DND-41 (cell line): ENCODE measurements around the gene ZNF629.

Source experiments
- ATAC-seq: fragments of 200-7000 bp; cut with Tn5 transposase; 3 replicates; pipeline ENCODE4 v1.9.1; 2021; ENCODE audit warnings: low read depth; ENCODE audit not compliant: insufficient read depth
- DNase-seq: peaks from one replicate; pipeline ENCODE4 v3.0.0-alpha.2; 2020
- H2AFZ ChIP-seq: 2 replicates; pipeline ENCODE4 v1.6.0; 2012; ENCODE audit warnings: low read depth, low read length
- H3K27ac ChIP-seq: 2 replicates; pipeline ENCODE4 v1.5.1; 2012; ENCODE audit warnings: low read length, inconsistent platforms
- H3K27me3 ChIP-seq: fragments of 200-600 bp; sonication (generic); 2 replicates; pipeline ENCODE4 v1.6.0; 2012; ENCODE audit warnings: low read length, mild to moderate bottlenecking, inconsistent platforms; ENCODE audit not compliant: insufficient read depth, poor library complexity
- H3K36me3 ChIP-seq: 2 replicates; pipeline ENCODE4 v1.5.1; 2012; ENCODE audit warnings: low read length, inconsistent platforms; ENCODE audit not compliant: insufficient read depth
- H3K4me1 ChIP-seq: 2 replicates; pipeline ENCODE4 v1.5.1; 2012; ENCODE audit warnings: mild to moderate bottlenecking, low read length; ENCODE audit not compliant: insufficient read depth
- H3K4me2 ChIP-seq: 2 replicates; pipeline ENCODE4 v1.6.0; 2012; ENCODE audit warnings: mild to moderate bottlenecking, moderate library complexity, low read length, inconsistent platforms; ENCODE audit not compliant: insufficient read depth
- H3K4me3 ChIP-seq, 2 experiments: fragments of 200-600 bp in 1 of 2; shearing (Covaris generic) in 1 of 2; 2 replicates each; pipeline ENCODE4 v1.5.1; 2012 to 2016; ENCODE audit warnings: inconsistent platforms in 2 of 2, low read length in 2 of 2, mild to moderate bottlenecking in 2 of 2, low read depth in 1 of 2, moderate library complexity in 1 of 2
- H3K79me2 ChIP-seq: 2 replicates; pipeline ENCODE4 v1.6.0; 2012; ENCODE audit warnings: low read length, inconsistent platforms; ENCODE audit not compliant: insufficient read depth
- H3K9ac ChIP-seq: 2 replicates; pipeline ENCODE4 v1.6.0; 2012; ENCODE audit warnings: low read depth, mild to moderate bottlenecking, inconsistent platforms, low read length, moderate library complexity
- H3K9me3 ChIP-seq: 2 replicates; pipeline ENCODE4 v1.5.1; 2012; ENCODE audit warnings: low read length, moderate library complexity, mild to moderate bottlenecking, inconsistent platforms; ENCODE audit not compliant: insufficient read depth, severe bottlenecking
- H4K20me1 ChIP-seq: 2 replicates; pipeline ENCODE4 v1.6.0; 2012; ENCODE audit warnings: low read length; ENCODE audit not compliant: insufficient read depth
- CTCF ChIP-seq: IDR thresholded peaks from 2 replicates; pipeline ENCODE4 v1.5.1; 2012; ENCODE audit warnings: borderline replicate concordance, low read length, moderate library complexity, mild to moderate bottlenecking; ENCODE audit not compliant: poor library complexity, severe bottlenecking; ENCODE audit errors: extremely low read depth
- EZH2 ChIP-seq: IDR thresholded peaks from 3 replicates; pipeline ENCODE4 v1.6.1; 2012; ENCODE audit warnings: borderline replicate concordance, low read depth, mild to moderate bottlenecking, moderate library complexity, low read length, inconsistent platforms; ENCODE audit not compliant: severe bottlenecking

ZNF629 gene

GRCh38 chr16:30747799-30748633, 39.0 kb downstream of the ZNF629 start, which contains the start of gene PHKG2:
Gene PHKG2 (plus strand): TSS chr16:30748425. CDS start chr16:30748821, 396 bp downstream.
- H3K79me2 ChIP-seq: peaks cover 27% of the 10 kb centered on the region
- H3K4me3 ChIP-seq: peak within 1 kb of the TSS; percentile 86 to 96; a peak in 3 of 4 replicates
- H3K36me3 ChIP-seq: peaks cover 39% of the 10 kb centered on the region
- peaks cover 7% of the 10 kb centered on the region; the same call in 1 of the 2 replicates for H4K20me1 ChIP-seq
- peak within 1 kb of the TSS; percentile 78 for H2AFZ ChIP-seq
- H3K27ac ChIP-seq: peak within 1 kb of the TSS; percentile 74
- H3K27me3 ChIP-seq: no peaks in the 10 kb centered on the region
- DNase-seq (peak; percentile 99), ATAC-seq (peak; percentile 98)
- H3K9ac ChIP-seq: peak within 1 kb of the TSS; percentile 58
- H3K4me1 ChIP-seq: peaks cover 25% of the 10 kb centered on the region
- no peaks in the 10 kb centered on the region for H3K9me3 ChIP-seq
- no peak for TF ChIP-seq CTCF
- TF ChIP-seq EZH2: no peak
- H3K4me2 ChIP-seq: peak within 1 kb of the TSS; percentile 67

GRCh38 chr16:30747331-30747730, 39.7 kb downstream of the ZNF629 start:
- Histone ChIP-seq H3K4me3 (peak overlapping the region; percentile 86 to 96; a peak in 2 of 4 replicates), H3K27ac (peak overlapping the region; percentile 74), H3K79me2 (peaks cover 27% of the 10 kb centered on the region), H3K4me1 (peaks cover 25% of the 10 kb centered on the region), H3K4me2 (peak overlapping the region; percentile 67), H3K27me3 (no peaks in the 10 kb centered on the region), H3K9me3 (no peaks in the 10 kb centered on the region), H3K9ac (peak overlapping the region; percentile 58), H3K36me3 (peaks cover 43% of the 10 kb centered on the region), H4K20me1 (peaks cover 7% of the 10 kb centered on the region; the same call in 1 of the 2 replicates), H2AFZ (peak overlapping the region; percentile 78)
- no peak for ATAC-seq
- TF ChIP-seq CTCF: no peak
- TF ChIP-seq EZH2: no peak
- no peak for DNase-seq

- Histone ChIP-seq H3K27me3 (no peaks in the 10 kb centered on the region), H3K36me3 (peaks cover 46% of the 10 kb centered on the region), H3K9me3 (no peaks in the 10 kb centered on the region), H3K4me1 (peaks cover 25% of the 10 kb centered on the region), H3K4me2 (no peak overlapping the region), H3K79me2 (peaks cover 27% of the 10 kb centered on the region), H3K9ac (peak overlapping the region; percentile 1; the same call in 1 of the 2 replicates), H3K27ac (no peak overlapping the region), H4K20me1 (peaks cover 7% of the 10 kb centered on the region; the same call in 1 of the 2 replicates), H2AFZ (no peak overlapping the region), H3K4me3 (no peak overlapping the region)
- TF ChIP-seq EZH2 (no peak), CTCF (no peak)
- no peak for ATAC-seq
- DNase-seq: no peak
These were observed 40.3 kb downstream of the ZNF629 start for GRCh38 chr16:30746638-30747175.
